GM12873 (cell line): ENCODE results near the gene CD4.
A peak's percentile ranks its signal among the peaks of the same experiment; 100 is the strongest.

ENCODE experiments used
- CTCF ChIP-seq: IDR thresholded peaks from 2 replicates; pipeline ENCODE4 v1.5.1; 2012; ENCODE audit warnings: low read depth, mild to moderate bottlenecking, moderate library complexity, low read length, control low read depth; ENCODE audit not compliant: insufficient read depth; ENCODE audit errors: missing control alignments

Gene CD4

GRCh38 chr12:6759741-6760140 lies 29.6 kb upstream of the CD4 start:
- no peak for TF ChIP-seq CTCF

- no peak for TF ChIP-seq CTCF
Measured at GRCh38 chr12:6763380-6763779, 25.9 kb upstream of the CD4 start.

- TF ChIP-seq CTCF = no peak
Measured at GRCh38 chr12:6764011-6764828, 25.1 kb upstream of the CD4 start.

GRCh38 chr12:6765048-6765633 lies 24.2 kb upstream of the CD4 start:
- no peak for TF ChIP-seq CTCF

- TF ChIP-seq CTCF = no peak
Measured at GRCh38 chr12:6765634-6766581, 23.4 kb upstream of the CD4 start, which contains the start of gene PTMS. PTMS (plus strand) TSS chr12:6766363; CDS start chr12:6766706, 343 bp downstream.

GRCh38 chr12:6766651-6767349 lies 22.5 kb upstream of the CD4 start:
- peak; percentile 65 for TF ChIP-seq CTCF
